GM23338 (cell line): ENCODE measurements around the gene AMER1. TPM values are rescaled to one million over a fixed set of nuclear protein-coding genes. Genes with fewer than 3 reads are reported as not detected.

Experiments used
- ATAC-seq: fragments of 200-7000 bp; cut with Tn5 transposase; 3 replicates; pipeline ENCODE4 v1.9.1; 2020
- DNase-seq: peaks from one replicate; pipeline ENCODE4 v3.0.0-alpha.2; 2015; ENCODE audit warnings: low spot score
- H2AFZ ChIP-seq: fragments of 200-600 bp; sonication (generic); 2 replicates; pipeline ENCODE4 v1.8.0; 2016; ENCODE audit warnings: antibody characterized with exemption, mild to moderate bottlenecking, moderate library complexity
- H3F3A ChIP-seq: fragments of 200-600 bp; sonication (generic); replicated peaks from 2 replicates; pipeline ENCODE4 v1.8.0; 2017; ENCODE audit warnings: antibody characterized with exemption, mixed run types, low read depth
- H3K27ac ChIP-seq: fragments of 200-600 bp; sonication (generic); 2 replicates; pipeline ENCODE4 v1.6.1; 2016; ENCODE audit warnings: low read depth
- H3K27me3 ChIP-seq: fragments of 200-600 bp; sonication (generic); 2 replicates; pipeline ENCODE4 v1.8.0; 2016; ENCODE audit warnings: mild to moderate bottlenecking, mixed run types, moderate library complexity; ENCODE audit not compliant: insufficient read depth
- H3K36me3 ChIP-seq: fragments of 200-600 bp; sonication (generic); 2 replicates; pipeline ENCODE4 v1.8.0; 2016; ENCODE audit warnings: mild to moderate bottlenecking; ENCODE audit not compliant: insufficient read depth
- H3K4me1 ChIP-seq: fragments of 200-600 bp; sonication (generic); 2 replicates; pipeline ENCODE4 v1.8.0; 2016; ENCODE audit warnings: mild to moderate bottlenecking, moderate library complexity; ENCODE audit not compliant: insufficient read depth
- H3K4me2 ChIP-seq: fragments of 200-600 bp; sonication (generic); 2 replicates; pipeline ENCODE4 v1.7.1; 2017; ENCODE audit warnings: mixed run types
- H3K4me3 ChIP-seq: fragments of 200-600 bp; sonication (generic); 2 replicates; pipeline ENCODE4 v1.6.1; 2016; ENCODE audit warnings: mixed run types
- H3K79me2 ChIP-seq: fragments of 200-600 bp; sonication (generic); replicated peaks from 2 replicates; pipeline ENCODE4 v1.8.0; 2017; ENCODE audit warnings: mild to moderate bottlenecking; ENCODE audit not compliant: insufficient read depth
- H3K9me2 ChIP-seq: fragments of 200-600 bp; sonication (generic); 2 replicates; pipeline ENCODE4 v1.8.0; 2017; ENCODE audit not compliant: insufficient read depth
- H4K20me1 ChIP-seq: fragments of 200-600 bp; sonication (generic); replicated peaks from 2 replicates; pipeline ENCODE4 v1.8.0; 2017; ENCODE audit warnings: mild to moderate bottlenecking; ENCODE audit not compliant: insufficient read depth
- H3K27ac Mint-ChIP-seq: 2 replicates; pipeline ENCODE4 v1.8.0; 2020; ENCODE audit warnings: inconsistent platforms, mild to moderate bottlenecking, moderate library complexity, mixed read lengths
- H3K27me3 Mint-ChIP-seq: 3 replicates; pipeline ENCODE4 v1.8.0; 2022; ENCODE audit warnings: low read depth, mild to moderate bottlenecking, moderate library complexity, mixed read lengths, inconsistent platforms; ENCODE audit not compliant: insufficient read depth, poor library complexity
- H3K36me3 Mint-ChIP-seq: 3 replicates; pipeline ENCODE4 v1.8.0; 2021; ENCODE audit warnings: low read depth, mild to moderate bottlenecking, inconsistent platforms, moderate library complexity, mixed read lengths
- H3K4me1 Mint-ChIP-seq: 3 replicates; pipeline ENCODE4 v1.8.0; 2020; ENCODE audit warnings: mild to moderate bottlenecking, inconsistent platforms, mixed read lengths
- H3K4me3 Mint-ChIP-seq: 3 replicates; pipeline ENCODE4 v1.8.0; 2021; ENCODE audit warnings: moderate library complexity, mild to moderate bottlenecking, inconsistent platforms, mixed read lengths
- H3K9me3 Mint-ChIP-seq: 3 replicates; pipeline ENCODE4 v1.8.0; 2020; ENCODE audit warnings: moderate library complexity, mild to moderate bottlenecking, inconsistent platforms, mixed read lengths
- CREB1 ChIP-seq: fragments of 250-450 bp; sonication (Bioruptor Pico); IDR thresholded peaks from 2 replicates; pipeline ENCODE4 v1.5.0; 2020; ENCODE audit warnings: low read depth, mild to moderate bottlenecking, moderate library complexity
- CTCF ChIP-seq, 2 experiments: fragments of 200-600 bp in 1 of 2; sonication (generic) in 1 of 2; conservative IDR thresholded peaks; 2 replicates each; pipeline versions ENCODE4 v1.5.1 to v1.6.1; 2016 to 2017; ENCODE audit warnings: antibody characterized with exemption in 2 of 2, low read depth in 2 of 2, mild to moderate bottlenecking in 2 of 2, moderate library complexity in 1 of 2
- EZH2 ChIP-seq: fragments of 200-600 bp; sonication (generic); IDR thresholded peaks from one replicate; pipeline ENCODE4 v1.8.0; 2017; ENCODE audit warnings: antibody characterized with exemption, mild to moderate bottlenecking, low read depth; ENCODE audit not compliant: unreplicated experiment
- EZH2phosphoT487 ChIP-seq: fragments of 200-600 bp; sonication (generic); IDR thresholded peaks from one replicate; pipeline ENCODE4 v1.8.1; 2018; ENCODE audit warnings: antibody characterized with exemption; ENCODE audit not compliant: unreplicated experiment
- JUNB ChIP-seq: IDR thresholded peaks from one replicate; pipeline ENCODE4 v1.6.1; 2016; ENCODE audit warnings: antibody characterized with exemption; ENCODE audit not compliant: unreplicated experiment
- POLR2AphosphoS5 ChIP-seq: IDR thresholded peaks from 2 replicates; pipeline ENCODE4 v1.6.1; 2016; ENCODE audit warnings: antibody characterized with exemption, low read depth
- REST ChIP-seq: IDR thresholded peaks from one replicate; pipeline ENCODE4 v1.6.1; 2018; ENCODE audit warnings: antibody characterized with exemption; ENCODE audit not compliant: unreplicated experiment
- STAT1 ChIP-seq: IDR thresholded peaks from one replicate; pipeline ENCODE4 v1.6.1; 2016; ENCODE audit warnings: antibody characterized with exemption; ENCODE audit not compliant: unreplicated experiment
- ZNF331 ChIP-seq: fragments of 250-450 bp; sonication (Bioruptor Pico); IDR thresholded peaks from 2 replicates; pipeline ENCODE4 v1.5.0; 2020; ENCODE audit warnings: low read depth, mild to moderate bottlenecking, moderate library complexity
- polyA plus RNA-seq: library from polyadenylated mRNA; unstranded; fragments of >200 nt; fragmentation: Nextera tagmentation; extraction: Ambion mirVana; gene quantifications from 2 replicates; pipeline ENCODE4 v1.2.1, GENCODE V29; 2016
- total RNA-seq: library from RNA; depleted of rRNA; stranded (reverse); fragments of >200 nt; shearing (Covaris generic); gene quantifications from 2 replicates; pipeline ENCODE4 v1.2.3, GENCODE V29; 2014
- TF ChIP-seq, protein P1 (sequence below): IDR thresholded peaks from 2 replicates; pipeline ENCODE4 v1.6.1; 2016; ENCODE audit warnings: antibody characterized with exemption
- TF ChIP-seq, protein P2 (sequence below): fragments of 250-450 bp; sonication (Bioruptor Pico); IDR thresholded peaks from 2 replicates; pipeline ENCODE4 v1.5.0; 2020; ENCODE audit warnings: mild to moderate bottlenecking, moderate library complexity

Gene AMER1
- total and polyA plus RNA-seq, 2 experiments from 2014 or later = 0.48 to 10.9 TPM

- no peak for TF ChIP-seq REST
- no peak for TF ChIP-seq JUNB
- TF ChIP-seq CTCF (conservative IDR thresholded peaks at IDR 0.05; ENCODE audit: low read depth in 2 of 2) = no peak
- TF ChIP-seq ZNF331 (CRISPR knock-in tag) = no peak
- TF ChIP-seq CREB1 (CRISPR knock-in tag) = no peak
- TF ChIP-seq POLR2AphosphoS5 = no peak
- TF ChIP-seq EZH2phosphoT487 = no peak
- TF ChIP-seq, protein P1, sequence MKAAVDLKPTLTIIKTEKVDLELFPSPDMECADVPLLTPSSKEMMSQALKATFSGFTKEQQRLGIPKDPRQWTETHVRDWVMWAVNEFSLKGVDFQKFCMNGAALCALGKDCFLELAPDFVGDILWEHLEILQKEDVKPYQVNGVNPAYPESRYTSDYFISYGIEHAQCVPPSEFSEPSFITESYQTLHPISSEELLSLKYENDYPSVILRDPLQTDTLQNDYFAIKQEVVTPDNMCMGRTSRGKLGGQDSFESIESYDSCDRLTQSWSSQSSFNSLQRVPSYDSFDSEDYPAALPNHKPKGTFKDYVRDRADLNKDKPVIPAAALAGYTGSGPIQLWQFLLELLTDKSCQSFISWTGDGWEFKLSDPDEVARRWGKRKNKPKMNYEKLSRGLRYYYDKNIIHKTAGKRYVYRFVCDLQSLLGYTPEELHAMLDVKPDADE = no peak
Measured at GRCh38 chrX:64202808-64203325, 2.6 kb downstream of the AMER1 start (continued).

DNA sequence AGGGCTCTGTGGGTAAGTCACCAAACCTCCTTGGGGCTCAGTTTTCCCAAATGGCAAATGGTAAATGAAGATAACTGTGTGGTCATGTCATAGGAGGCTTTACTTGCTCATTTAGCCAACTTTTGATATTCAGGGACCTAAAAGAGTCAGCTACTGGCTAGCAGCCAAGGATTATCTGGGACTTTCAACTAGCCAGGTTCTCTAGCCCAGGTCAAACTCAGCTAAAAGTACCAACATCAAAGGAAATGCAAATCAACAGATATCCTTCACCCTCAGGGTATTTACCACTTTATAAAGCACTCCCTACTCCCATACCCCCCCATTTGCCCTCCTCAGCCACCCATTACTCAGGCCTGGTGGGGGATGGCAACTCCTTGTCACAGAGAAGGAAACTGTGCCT, 7.5 kb downstream of the AMER1 start:
- H3K27me3 ChIP-seq = peaks cover 2% of the 10 kb centered on the region; the same call in 1 of the 2 replicates
- H3K4me2 ChIP-seq = no peak overlapping the region
- peaks cover under 1% of the 10 kb centered on the region for H4K20me1 ChIP-seq
- no peaks in the 10 kb centered on the region for H3K36me3 ChIP-seq
- H3K4me3 Mint-ChIP-seq = no peak overlapping the region
- no peaks in the 10 kb centered on the region for H3F3A ChIP-seq
- H3K27ac ChIP-seq = no peak overlapping the region
- DNase-seq = no peak
- 0 out of 2 replicates have a peak, but pooled peaks cover 7% of the 10 kb centered on the region for H3K79me2 ChIP-seq
- H3K4me1 ChIP-seq = 0 out of 2 replicates have a peak, but pooled peaks cover 3% of the 10 kb centered on the region
- no peaks in the 10 kb centered on the region for H3K9me2 ChIP-seq
- no peak overlapping the region for H3K4me3 ChIP-seq
- peaks cover 4% of the 10 kb centered on the region; the same call in 1 of the 3 replicates for H3K36me3 Mint-ChIP-seq
- no peak overlapping the region for H3K27ac Mint-ChIP-seq
- no peak overlapping the region for H2AFZ ChIP-seq
- TF ChIP-seq EZH2 (no peak), JUNB (no peak), STAT1 (no peak)
- TF ChIP-seq, protein P2, sequence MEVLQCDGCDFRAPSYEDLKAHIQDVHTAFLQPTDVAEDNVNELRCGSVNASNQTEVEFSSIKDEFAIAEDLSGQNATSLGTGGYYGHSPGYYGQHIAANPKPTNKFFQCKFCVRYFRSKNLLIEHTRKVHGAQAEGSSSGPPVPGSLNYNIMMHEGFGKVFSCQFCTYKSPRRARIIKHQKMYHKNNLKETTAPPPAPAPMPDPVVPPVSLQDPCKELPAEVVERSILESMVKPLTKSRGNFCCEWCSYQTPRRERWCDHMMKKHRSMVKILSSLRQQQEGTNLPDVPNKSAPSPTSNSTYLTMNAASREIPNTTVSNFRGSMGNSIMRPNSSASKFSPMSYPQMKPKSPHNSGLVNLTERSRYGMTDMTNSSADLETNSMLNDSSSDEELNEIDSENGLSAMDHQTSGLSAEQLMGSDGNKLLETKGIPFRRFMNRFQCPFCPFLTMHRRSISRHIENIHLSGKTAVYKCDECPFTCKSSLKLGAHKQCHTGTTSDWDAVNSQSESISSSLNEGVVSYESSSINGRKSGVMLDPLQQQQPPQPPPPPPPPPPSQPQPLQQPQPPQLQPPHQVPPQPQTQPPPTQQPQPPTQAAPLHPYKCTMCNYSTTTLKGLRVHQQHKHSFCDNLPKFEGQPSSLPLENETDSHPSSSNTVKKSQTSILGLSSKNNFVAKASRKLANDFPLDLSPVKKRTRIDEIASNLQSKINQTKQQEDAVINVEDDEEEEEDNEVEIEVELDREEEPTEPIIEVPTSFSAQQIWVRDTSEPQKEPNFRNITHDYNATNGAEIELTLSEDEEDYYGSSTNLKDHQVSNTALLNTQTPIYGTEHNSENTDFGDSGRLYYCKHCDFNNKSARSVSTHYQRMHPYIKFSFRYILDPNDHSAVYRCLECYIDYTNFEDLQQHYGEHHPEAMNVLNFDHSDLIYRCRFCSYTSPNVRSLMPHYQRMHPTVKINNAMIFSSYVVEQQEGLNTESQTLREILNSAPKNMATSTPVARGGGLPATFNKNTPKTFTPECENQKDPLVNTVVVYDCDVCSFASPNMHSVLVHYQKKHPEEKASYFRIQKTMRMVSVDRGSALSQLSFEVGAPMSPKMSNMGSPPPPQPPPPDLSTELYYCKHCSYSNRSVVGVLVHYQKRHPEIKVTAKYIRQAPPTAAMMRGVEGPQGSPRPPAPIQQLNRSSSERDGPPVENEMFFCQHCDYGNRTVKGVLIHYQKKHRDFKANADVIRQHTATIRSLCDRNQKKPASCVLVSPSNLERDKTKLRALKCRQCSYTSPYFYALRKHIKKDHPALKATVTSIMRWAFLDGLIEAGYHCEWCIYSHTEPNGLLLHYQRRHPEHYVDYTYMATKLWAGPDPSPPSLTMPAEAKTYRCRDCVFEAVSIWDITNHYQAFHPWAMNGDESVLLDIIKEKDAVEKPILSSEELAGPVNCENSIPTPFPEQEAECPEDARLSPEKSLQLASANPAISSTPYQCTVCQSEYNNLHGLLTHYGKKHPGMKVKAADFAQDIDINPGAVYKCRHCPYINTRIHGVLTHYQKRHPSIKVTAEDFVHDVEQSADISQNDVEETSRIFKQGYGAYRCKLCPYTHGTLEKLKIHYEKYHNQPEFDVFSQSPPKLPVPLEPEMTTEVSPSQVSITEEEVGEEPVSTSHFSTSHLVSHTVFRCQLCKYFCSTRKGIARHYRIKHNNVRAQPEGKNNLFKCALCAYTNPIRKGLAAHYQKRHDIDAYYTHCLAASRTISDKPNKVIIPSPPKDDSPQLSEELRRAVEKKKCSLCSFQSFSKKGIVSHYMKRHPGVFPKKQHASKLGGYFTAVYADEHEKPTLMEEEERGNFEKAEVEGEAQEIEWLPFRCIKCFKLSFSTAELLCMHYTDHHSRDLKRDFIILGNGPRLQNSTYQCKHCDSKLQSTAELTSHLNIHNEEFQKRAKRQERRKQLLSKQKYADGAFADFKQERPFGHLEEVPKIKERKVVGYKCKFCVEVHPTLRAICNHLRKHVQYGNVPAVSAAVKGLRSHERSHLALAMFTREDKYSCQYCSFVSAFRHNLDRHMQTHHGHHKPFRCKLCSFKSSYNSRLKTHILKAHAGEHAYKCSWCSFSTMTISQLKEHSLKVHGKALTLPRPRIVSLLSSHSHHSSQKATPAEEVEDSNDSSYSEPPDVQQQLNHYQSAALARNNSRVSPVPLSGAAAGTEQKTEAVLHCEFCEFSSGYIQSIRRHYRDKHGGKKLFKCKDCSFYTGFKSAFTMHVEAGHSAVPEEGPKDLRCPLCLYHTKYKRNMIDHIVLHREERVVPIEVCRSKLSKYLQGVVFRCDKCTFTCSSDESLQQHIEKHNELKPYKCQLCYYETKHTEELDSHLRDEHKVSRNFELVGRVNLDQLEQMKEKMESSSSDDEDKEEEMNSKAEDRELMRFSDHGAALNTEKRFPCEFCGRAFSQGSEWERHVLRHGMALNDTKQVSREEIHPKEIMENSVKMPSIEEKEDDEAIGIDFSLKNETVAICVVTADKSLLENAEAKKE (CRISPR knock-in tag) = no peak
- H3K4me1 Mint-ChIP-seq = peaks cover 35% of the 10 kb centered on the region
- H3K27me3 Mint-ChIP-seq = no peaks in the 10 kb centered on the region
- no peaks in the 10 kb centered on the region for H3K9me3 Mint-ChIP-seq
- ATAC-seq = no peak
